Neuronal stem cell (in vitro differentiated cells): ENCODE measurements around the gene DEPDC1.
"Not testable (repeated sequence)": the region's sequence is repeated elsewhere in the genome, so short reads cannot be mapped to it uniquely, and the experiment has no call there.

Experiments
- DNase-seq: peaks from one replicate; pipeline ENCODE4 v3.0.0-alpha.2; 2013; ENCODE audit warnings: low spot score
- H2AFZ ChIP-seq: one replicate; pipeline ENCODE4 v1.6.1; 2013; ENCODE audit warnings: mild to moderate bottlenecking, low read length, inconsistent platforms
- H2AK5ac ChIP-seq: 2 replicates; pipeline ENCODE4 v1.6.1; 2013; ENCODE audit warnings: low read depth, mild to moderate bottlenecking, inconsistent platforms, low read length, moderate library complexity, mixed read lengths
- H2BK120ac ChIP-seq: 2 replicates; pipeline ENCODE4 v1.6.1; 2013; ENCODE audit warnings: low read depth, mild to moderate bottlenecking, inconsistent platforms, low read length, moderate library complexity, mixed read lengths
- H2BK12ac ChIP-seq: one replicate; pipeline ENCODE4 v1.6.1; 2013; ENCODE audit warnings: low read length, inconsistent platforms
- H2BK15ac ChIP-seq: 2 replicates; pipeline ENCODE4 v1.6.1; 2013; ENCODE audit warnings: mild to moderate bottlenecking, low read length, inconsistent platforms, mixed read lengths
- H2BK5ac ChIP-seq: one replicate; pipeline ENCODE4 v1.6.1; 2013; ENCODE audit warnings: inconsistent platforms, mild to moderate bottlenecking, low read length, moderate library complexity
- H3K14ac ChIP-seq: one replicate; pipeline ENCODE4 v1.6.1; 2013; ENCODE audit warnings: low read length, inconsistent platforms
- H3K18ac ChIP-seq: 2 replicates; pipeline ENCODE4 v1.6.1; 2013; ENCODE audit warnings: low read length, inconsistent platforms
- H3K23ac ChIP-seq: 2 replicates; pipeline ENCODE4 v1.6.1; 2013; ENCODE audit warnings: low read depth, mild to moderate bottlenecking, mixed read lengths, low read length, inconsistent platforms; ENCODE audit not compliant: poor library complexity
- H3K27ac ChIP-seq: replicated peaks from 3 replicates; pipeline ENCODE4 v1.5.1; 2013; ENCODE audit warnings: low read length, inconsistent platforms
- H3K27me3 ChIP-seq, 3 experiments: 2 replicates each; pipeline ENCODE4 v1.6.1; 2013; ENCODE audit warnings: low read length in 3 of 3, mild to moderate bottlenecking in 2 of 3, inconsistent platforms in 1 of 3, low read depth in 1 of 3, mixed read lengths in 1 of 3, moderate library complexity in 1 of 3; ENCODE audit not compliant: control insufficient read depth in 3 of 3, insufficient read depth in 3 of 3
- H3K36me3 ChIP-seq, 2 donors: replicated peaks in 1 of 2; 2 replicates each; pipeline ENCODE4 v1.6.1; 2013; ENCODE audit warnings: low read length in 2 of 2; ENCODE audit not compliant: control insufficient read depth in 2 of 2, insufficient read depth in 2 of 2
- H3K4ac ChIP-seq: 2 replicates; pipeline ENCODE4 v1.6.1; 2013; ENCODE audit warnings: inconsistent platforms, mild to moderate bottlenecking, low read length, moderate library complexity
- H3K4me1 ChIP-seq, 2 donors: 1 replicate in 1 of 2; 2 replicates in 1 of 2; pipeline ENCODE4 v1.6.1; 2013; ENCODE audit warnings: low read length in 2 of 2, low read depth in 1 of 2; ENCODE audit not compliant: control insufficient read depth in 2 of 2, insufficient read depth in 1 of 2
- H3K4me2 ChIP-seq: one replicate; pipeline ENCODE4 v1.6.1; 2013; ENCODE audit warnings: mild to moderate bottlenecking, low read length, inconsistent platforms; ENCODE audit not compliant: insufficient read depth, poor library complexity, severe bottlenecking
- H3K4me3 ChIP-seq, 2 donors: 2 replicates each; pipeline ENCODE4 v1.5.1; 2013; ENCODE audit warnings: low read length in 2 of 2, mild to moderate bottlenecking in 2 of 2, inconsistent platforms in 1 of 2, moderate library complexity in 1 of 2
- H3K79me1 ChIP-seq: one replicate; pipeline ENCODE4 v1.6.1; 2013; ENCODE audit warnings: low read depth, mild to moderate bottlenecking, inconsistent platforms, low read length, moderate library complexity
- H3K9ac ChIP-seq: one replicate; pipeline ENCODE4 v1.6.1; 2013; ENCODE audit warnings: mild to moderate bottlenecking, low read depth, low read length, inconsistent platforms; ENCODE audit not compliant: poor library complexity
- H3K9me3 ChIP-seq, 2 donors: replicated peaks in 1 of 2; 2 replicates each; pipeline versions ENCODE3 to v1.6.1; 2013; ENCODE audit warnings: low read length in 2 of 2, mild to moderate bottlenecking in 2 of 2, inconsistent platforms in 1 of 2, low read depth in 1 of 2, mixed read lengths in 1 of 2, moderate library complexity in 1 of 2; ENCODE audit not compliant: control insufficient read depth in 2 of 2, insufficient read depth in 1 of 2
- H4K8ac ChIP-seq: one replicate; pipeline ENCODE4 v1.6.1; 2013; ENCODE audit warnings: low read depth, mild to moderate bottlenecking, inconsistent platforms, low read length, moderate library complexity
- H4K91ac ChIP-seq: one replicate; pipeline ENCODE4 v1.6.1; 2013; ENCODE audit warnings: low read length, low read depth, mild to moderate bottlenecking, inconsistent platforms; ENCODE audit not compliant: poor library complexity
- WGBS, 2 donors: extraction: QIAGEN DNeasy Blood & Tissue Kit; methylation state at CpG; one replicate each; pipeline ENCODE4 v1.1.7; 2013; ENCODE audit warnings: missing lambda C conversion rate in 2 of 2, mixed read lengths in 1 of 2; ENCODE audit not compliant: insufficient read length in 2 of 2, insufficient replicate concordance in 1 of 2; ENCODE audit errors: extremely low coverage in 2 of 2; 5-methylcytosine and 5-hydroxymethylcytosine counted together

DEPDC1 gene

GRCh38 chr1:68495968-68496679 is 758 bp downstream of the DEPDC1 start:
- peak overlapping the region; percentile 58 for H2BK5ac ChIP-seq
- peak overlapping the region; percentile 88 for H2AFZ ChIP-seq
- H4K8ac ChIP-seq: no peak overlapping the region
- WGBS, 2 donors: no CpG with 5 or more reads among the region's 21 CpGs
- H4K91ac ChIP-seq: no peak overlapping the region
- no peak overlapping the region for H3K14ac ChIP-seq
- DNase-seq: peak; percentile 26
- no peak overlapping the region for H3K4ac ChIP-seq
- H3K27ac ChIP-seq: peak overlapping the region; percentile 77
- peaks cover 2% of the 10 kb centered on the region for H3K79me1 ChIP-seq
- peaks cover 0 to 6% of the 10 kb centered on the region in 2 donors for H3K4me1 ChIP-seq
- H3K4me3 ChIP-seq: peak overlapping the region; percentile 66 to 98
- H3K18ac ChIP-seq: peak overlapping the region; percentile 92
- peak overlapping the region; percentile 97 for H3K9ac ChIP-seq
- peaks cover 2 to 35% of the 10 kb centered on the region in 2 donors for H3K36me3 ChIP-seq
- no peak overlapping the region for H2BK12ac ChIP-seq
- peaks cover 2% of the 10 kb centered on the region in 2 donors for H3K9me3 ChIP-seq
- no peaks in the 10 kb centered on the region for H3K27me3 ChIP-seq
- no peak overlapping the region for H2BK120ac ChIP-seq
- no peak overlapping the region for H2BK15ac ChIP-seq
- H3K4me2 ChIP-seq: peak overlapping the region; percentile 56
- no peak overlapping the region for H2AK5ac ChIP-seq
- no peak overlapping the region for H3K23ac ChIP-seq

DNA sequence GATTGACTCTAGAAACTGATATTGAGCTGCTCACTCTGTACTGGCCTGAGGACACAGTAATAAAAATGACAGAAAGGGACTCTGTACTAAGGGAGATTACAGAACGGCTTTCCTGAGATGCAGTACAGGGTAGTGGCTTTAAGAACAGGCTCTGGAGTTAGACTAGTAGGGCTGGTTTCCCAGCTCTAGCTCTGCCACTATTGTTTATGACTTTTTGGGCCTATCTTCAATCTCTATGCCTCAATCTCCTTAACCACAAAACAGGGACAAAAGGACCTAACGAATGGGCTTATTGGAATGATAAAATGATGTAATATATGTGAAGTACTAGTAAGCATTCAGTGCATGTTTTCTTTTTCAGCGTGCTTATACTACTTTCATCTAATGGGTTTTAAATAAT is 1.4 kb downstream of the DEPDC1 start:
- Histone ChIP-seq H3K27me3 (no peaks in the 10 kb centered on the region), H4K91ac (no peak overlapping the region), H2AFZ (no peak overlapping the region), H3K4me1 (peaks cover 0 to 6% of the 10 kb centered on the region in 2 donors), H2BK15ac (no peak overlapping the region), H3K4ac (no peak overlapping the region), H3K18ac (no peak overlapping the region), H3K79me1 (peaks cover 2% of the 10 kb centered on the region), H3K36me3 (peaks cover 5 to 41% of the 10 kb centered on the region in 2 donors), H3K23ac (no peak overlapping the region), H4K8ac (no peak overlapping the region), H3K14ac (no peak overlapping the region), H2AK5ac (no peak overlapping the region), H3K9ac (no peak overlapping the region), H2BK120ac (no peak overlapping the region), H2BK5ac (no peak overlapping the region), H2BK12ac (no peak overlapping the region), H3K4me3 (peak overlapping the region in 1 of 2 donors; percentile 66), H3K27ac (no peak overlapping the region), H3K4me2 (peak overlapping the region; percentile 28), H3K9me3 (peaks cover 2 to 7% of the 10 kb centered on the region in 2 donors)
- no CpG with 5 or more reads among the region's 3 CpGs for WGBS, 2 donors
- no peak for DNase-seq

DNA sequence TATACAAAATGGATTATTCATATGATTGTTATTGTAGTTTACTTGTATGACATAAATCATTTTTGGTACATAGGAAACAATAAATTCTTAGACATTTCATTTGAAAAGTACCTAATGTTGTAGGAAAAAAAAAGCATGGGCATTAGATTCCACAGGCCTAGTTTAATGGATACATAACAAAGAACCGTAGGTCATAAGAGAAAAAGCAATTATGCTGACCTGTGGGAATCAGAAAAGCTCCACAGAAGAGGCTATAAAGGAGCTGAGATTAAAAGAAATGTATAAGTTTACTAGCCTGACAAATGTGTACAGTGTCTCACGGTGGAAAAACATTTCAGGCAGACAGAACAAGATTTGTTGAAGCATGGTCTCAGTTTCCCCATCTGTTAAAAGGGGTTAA is 3.7 kb downstream of the DEPDC1 start:
- no peak for DNase-seq
- Histone ChIP-seq H3K23ac (no peak overlapping the region), H2BK15ac (no peak overlapping the region), H3K79me1 (peaks cover 2% of the 10 kb centered on the region), H4K8ac (no peak overlapping the region), H2BK120ac (no peak overlapping the region), H2BK12ac (no peak overlapping the region), H2AFZ (no peak overlapping the region), H3K4ac (no peak overlapping the region), H3K36me3 (peaks cover 8 to 64% of the 10 kb centered on the region in 2 donors), H3K27ac (no peak overlapping the region), H3K4me3 (no peak overlapping the region), H3K18ac (no peak overlapping the region), H3K4me1 (peaks cover 0 to 6% of the 10 kb centered on the region in 2 donors), H2AK5ac (no peak overlapping the region), H3K9me3 (peaks cover 0 to 11% of the 10 kb centered on the region in 2 donors), H3K27me3 (no peaks in the 10 kb centered on the region), H3K14ac (no peak overlapping the region), H4K91ac (no peak overlapping the region), H3K4me2 (no peak overlapping the region), H2BK5ac (no peak overlapping the region), H3K9ac (no peak overlapping the region)
- no CpG with 5 or more reads among the region's 2 CpGs for WGBS, 2 donors

- not testable (repeated sequence) for H2BK15ac ChIP-seq, H2AK5ac ChIP-seq, H4K8ac ChIP-seq, H3K4me2 ChIP-seq, H3K14ac ChIP-seq, H3K4ac ChIP-seq, H2BK5ac ChIP-seq, DNase-seq, H3K4me1 ChIP-seq, H4K91ac ChIP-seq, H2AFZ ChIP-seq, H3K18ac ChIP-seq, H2BK12ac ChIP-seq, H3K27ac ChIP-seq, H3K23ac ChIP-seq, H2BK120ac ChIP-seq, H3K9ac ChIP-seq, H3K79me1 ChIP-seq, H3K4me3 ChIP-seq, H3K27me3 ChIP-seq
- Histone ChIP-seq H3K9me3 (peaks cover 0 to 11% of the 10 kb centered on the region in 2 donors), H3K36me3 (peaks cover 8 to 74% of the 10 kb centered on the region in 2 donors)
- no CpG with 5 or more reads among the region's 6 CpGs for WGBS, 2 donors
Observed at GRCh38 chr1:68492255-68492654, 4.6 kb downstream of the DEPDC1 start.
